Mammary epithelial cell (primary cell): ENCODE measurements around the gene KCNQ1.

ENCODE experiments used
- EZH2 ChIP-seq: IDR thresholded peaks from 2 replicates; pipeline ENCODE4 v1.6.1; 2012; ENCODE audit warnings: low read length, inconsistent platforms, borderline replicate concordance
- TF ChIP-seq, protein P1 (sequence below), 2 donors: IDR thresholded peaks in 1 of 2; conservative IDR thresholded peaks in 1 of 2; 2 replicates each; pipeline ENCODE4 v1.5.1; 2011 to 2012; ENCODE audit warnings: inconsistent platforms in 2 of 2, low read length in 2 of 2, mild to moderate bottlenecking in 2 of 2, control low read depth in 1 of 2, low read depth in 1 of 2; ENCODE audit not compliant: insufficient read depth in 1 of 2; ENCODE audit errors: extremely low read depth in 1 of 2

DNA sequence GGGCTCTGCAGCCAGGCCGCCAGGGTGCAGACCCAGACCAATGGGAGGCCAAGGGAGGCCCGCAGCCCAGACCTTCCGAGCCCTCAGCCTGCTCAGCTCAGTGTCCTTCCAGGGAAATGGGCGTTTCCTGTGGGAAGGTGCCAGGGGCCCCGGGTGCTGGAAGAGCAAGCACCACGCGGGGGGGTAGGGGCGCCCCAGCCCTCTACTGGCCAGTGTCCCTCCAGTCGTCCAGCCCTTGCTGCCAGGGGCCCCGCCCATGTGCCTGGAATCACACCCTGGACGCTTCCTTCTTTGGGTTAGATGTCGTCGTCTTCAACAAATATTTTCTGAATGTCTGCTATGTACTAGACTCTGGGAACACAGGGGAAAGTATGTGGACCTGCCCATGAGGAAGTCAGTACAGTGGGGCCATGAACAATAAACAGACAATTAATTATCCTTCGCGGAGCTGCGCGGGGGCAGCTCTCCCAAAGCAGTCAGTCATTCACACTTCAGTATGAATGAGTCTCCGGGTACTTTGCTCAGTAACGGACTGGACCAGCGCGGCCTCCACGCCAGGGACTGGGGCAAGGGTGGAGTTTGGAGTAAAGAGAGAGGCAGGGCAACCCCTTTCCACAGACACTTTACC is 380.6 kb downstream of the KCNQ1 start:
- TF ChIP-seq, protein P1, sequence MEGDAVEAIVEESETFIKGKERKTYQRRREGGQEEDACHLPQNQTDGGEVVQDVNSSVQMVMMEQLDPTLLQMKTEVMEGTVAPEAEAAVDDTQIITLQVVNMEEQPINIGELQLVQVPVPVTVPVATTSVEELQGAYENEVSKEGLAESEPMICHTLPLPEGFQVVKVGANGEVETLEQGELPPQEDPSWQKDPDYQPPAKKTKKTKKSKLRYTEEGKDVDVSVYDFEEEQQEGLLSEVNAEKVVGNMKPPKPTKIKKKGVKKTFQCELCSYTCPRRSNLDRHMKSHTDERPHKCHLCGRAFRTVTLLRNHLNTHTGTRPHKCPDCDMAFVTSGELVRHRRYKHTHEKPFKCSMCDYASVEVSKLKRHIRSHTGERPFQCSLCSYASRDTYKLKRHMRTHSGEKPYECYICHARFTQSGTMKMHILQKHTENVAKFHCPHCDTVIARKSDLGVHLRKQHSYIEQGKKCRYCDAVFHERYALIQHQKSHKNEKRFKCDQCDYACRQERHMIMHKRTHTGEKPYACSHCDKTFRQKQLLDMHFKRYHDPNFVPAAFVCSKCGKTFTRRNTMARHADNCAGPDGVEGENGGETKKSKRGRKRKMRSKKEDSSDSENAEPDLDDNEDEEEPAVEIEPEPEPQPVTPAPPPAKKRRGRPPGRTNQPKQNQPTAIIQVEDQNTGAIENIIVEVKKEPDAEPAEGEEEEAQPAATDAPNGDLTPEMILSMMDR (conservative IDR thresholded peaks at IDR 0.05 in 1 of 2, IDR thresholded peaks at IDR 0.05 in 1 of 2; ENCODE audit: extremely low read depth in 1 of 2, insufficient read depth in 1 of 2, low read depth in 1 of 2, low read length in 2 of 2), result no peak
- TF ChIP-seq EZH2, result no peak
